Loucy (cell line): ENCODE data around the gene TRA2B.

Experiments used
- H2AFZ ChIP-seq: fragments of 200-600 bp; sonication (generic); 2 replicates; pipeline ENCODE4 v1.6.0; 2016; ENCODE audit warnings: antibody characterized with exemption, mild to moderate bottlenecking, low read length, moderate library complexity
- H3F3A ChIP-seq: fragments of 200-600 bp; 2 replicates; pipeline ENCODE4 v1.6.0; 2016; ENCODE audit warnings: antibody characterized with exemption, low read depth, mild to moderate bottlenecking
- H3K27me3 ChIP-seq: fragments of 200-600 bp; sonication (generic); 2 replicates; pipeline ENCODE4 v1.6.1; 2014; ENCODE audit warnings: low read length, mild to moderate bottlenecking; ENCODE audit not compliant: insufficient read depth, poor library complexity, severe bottlenecking
- H3K36me3 ChIP-seq: fragments of 200-600 bp; sonication (generic); 2 replicates; pipeline ENCODE4 v1.6.1; 2016; ENCODE audit warnings: low read length; ENCODE audit not compliant: insufficient read depth
- H3K4me1 ChIP-seq: fragments of 200-600 bp; sonication (generic); 2 replicates; pipeline ENCODE4 v1.5.1; 2014; ENCODE audit warnings: low read length, mild to moderate bottlenecking; ENCODE audit not compliant: insufficient read depth, poor library complexity, severe bottlenecking
- H3K4me2 ChIP-seq: fragments of 200-600 bp; sonication (generic); 2 replicates; pipeline ENCODE4 v1.6.0; 2014; ENCODE audit warnings: antibody characterized with exemption, low read length, low read depth, mild to moderate bottlenecking; ENCODE audit not compliant: poor library complexity, severe bottlenecking
- H3K4me3 ChIP-seq: fragments of 200-600 bp; sonication (generic); 2 replicates; pipeline ENCODE4 v1.5.1; 2014; ENCODE audit warnings: low read length, mild to moderate bottlenecking, mixed read lengths; ENCODE audit not compliant: poor library complexity, severe bottlenecking
- H3K79me2 ChIP-seq: fragments of 200-600 bp; sonication (generic); 2 replicates; pipeline ENCODE4 v1.6.1; 2014; ENCODE audit warnings: low read length; ENCODE audit not compliant: insufficient read depth
- H3K9ac ChIP-seq: fragments of 200-600 bp; sonication (generic); 2 replicates; pipeline ENCODE4 v1.6.0; 2014; ENCODE audit warnings: mild to moderate bottlenecking, low read depth, low read length, moderate library complexity; ENCODE audit not compliant: poor library complexity, severe bottlenecking
- H3K9me2 ChIP-seq: fragments of 200-600 bp; sonication (generic); replicated peaks from 2 replicates; pipeline ENCODE4 v1.6.1; 2016; ENCODE audit warnings: low read depth, low read length, mixed read lengths
- H3K9me3 ChIP-seq: fragments of 200-600 bp; sonication (generic); 2 replicates; pipeline ENCODE4 v1.6.1; 2014; ENCODE audit warnings: mild to moderate bottlenecking, antibody characterized with exemption, low read length, low read depth; ENCODE audit not compliant: insufficient read depth
- H4K20me1 ChIP-seq: fragments of 200-600 bp; sonication (generic); 2 replicates; pipeline ENCODE4 v1.6.0; 2014; ENCODE audit warnings: antibody characterized with exemption, low read length, mild to moderate bottlenecking; ENCODE audit not compliant: insufficient read depth, poor library complexity, severe bottlenecking
- EZH2phosphoT487 ChIP-seq: fragments of 200-600 bp; IDR thresholded peaks from 2 replicates; pipeline ENCODE4 v1.6.1; 2018; ENCODE audit warnings: antibody characterized with exemption, mild to moderate bottlenecking, moderate library complexity, borderline replicate concordance
- TF ChIP-seq, protein P1 (sequence below): fragments of 200-600 bp; sonication (generic); conservative IDR thresholded peaks from 2 replicates; pipeline ENCODE4 v1.5.1; 2014; ENCODE audit warnings: mild to moderate bottlenecking, antibody characterized with exemption, low read length

Gene TRA2B

DNA sequence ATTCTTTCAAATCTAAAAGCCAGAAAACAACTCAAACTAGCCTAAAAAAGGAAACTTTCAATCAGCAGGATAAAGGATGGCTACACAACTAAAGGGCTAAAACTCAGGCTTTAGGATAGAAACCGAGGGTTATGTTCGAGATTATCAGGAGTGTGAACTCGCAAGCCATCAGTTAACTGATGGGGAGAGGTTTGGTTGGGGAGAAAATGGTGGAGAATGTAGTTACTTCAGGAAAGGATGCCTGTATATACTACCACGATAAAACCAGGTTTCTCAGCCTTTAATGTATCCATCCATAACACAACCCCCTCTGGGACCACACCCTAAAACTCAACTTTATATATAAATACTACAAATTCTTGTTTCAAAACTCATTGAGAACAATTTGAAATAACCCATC, 22.2 kb downstream of the TRA2B start:
- Histone ChIP-seq H3K27me3 (no peaks in the 10 kb centered on the region), H3K79me2 (peaks cover 52% of the 10 kb centered on the region), H3K4me1 (no peaks in the 10 kb centered on the region), H3K9me3 (no peaks in the 10 kb centered on the region), H3K4me2 (no peak overlapping the region), H3K36me3 (peaks cover 78% of the 10 kb centered on the region), H3F3A (peaks cover 55% of the 10 kb centered on the region), H3K9ac (no peak overlapping the region), H3K9me2 (no peaks in the 10 kb centered on the region), H2AFZ (no peak overlapping the region), H3K4me3 (no peak overlapping the region), H4K20me1 (peaks cover 74% of the 10 kb centered on the region)
- no peak for TF ChIP-seq EZH2phosphoT487
- TF ChIP-seq, protein P1, sequence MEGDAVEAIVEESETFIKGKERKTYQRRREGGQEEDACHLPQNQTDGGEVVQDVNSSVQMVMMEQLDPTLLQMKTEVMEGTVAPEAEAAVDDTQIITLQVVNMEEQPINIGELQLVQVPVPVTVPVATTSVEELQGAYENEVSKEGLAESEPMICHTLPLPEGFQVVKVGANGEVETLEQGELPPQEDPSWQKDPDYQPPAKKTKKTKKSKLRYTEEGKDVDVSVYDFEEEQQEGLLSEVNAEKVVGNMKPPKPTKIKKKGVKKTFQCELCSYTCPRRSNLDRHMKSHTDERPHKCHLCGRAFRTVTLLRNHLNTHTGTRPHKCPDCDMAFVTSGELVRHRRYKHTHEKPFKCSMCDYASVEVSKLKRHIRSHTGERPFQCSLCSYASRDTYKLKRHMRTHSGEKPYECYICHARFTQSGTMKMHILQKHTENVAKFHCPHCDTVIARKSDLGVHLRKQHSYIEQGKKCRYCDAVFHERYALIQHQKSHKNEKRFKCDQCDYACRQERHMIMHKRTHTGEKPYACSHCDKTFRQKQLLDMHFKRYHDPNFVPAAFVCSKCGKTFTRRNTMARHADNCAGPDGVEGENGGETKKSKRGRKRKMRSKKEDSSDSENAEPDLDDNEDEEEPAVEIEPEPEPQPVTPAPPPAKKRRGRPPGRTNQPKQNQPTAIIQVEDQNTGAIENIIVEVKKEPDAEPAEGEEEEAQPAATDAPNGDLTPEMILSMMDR: no peak

DNA sequence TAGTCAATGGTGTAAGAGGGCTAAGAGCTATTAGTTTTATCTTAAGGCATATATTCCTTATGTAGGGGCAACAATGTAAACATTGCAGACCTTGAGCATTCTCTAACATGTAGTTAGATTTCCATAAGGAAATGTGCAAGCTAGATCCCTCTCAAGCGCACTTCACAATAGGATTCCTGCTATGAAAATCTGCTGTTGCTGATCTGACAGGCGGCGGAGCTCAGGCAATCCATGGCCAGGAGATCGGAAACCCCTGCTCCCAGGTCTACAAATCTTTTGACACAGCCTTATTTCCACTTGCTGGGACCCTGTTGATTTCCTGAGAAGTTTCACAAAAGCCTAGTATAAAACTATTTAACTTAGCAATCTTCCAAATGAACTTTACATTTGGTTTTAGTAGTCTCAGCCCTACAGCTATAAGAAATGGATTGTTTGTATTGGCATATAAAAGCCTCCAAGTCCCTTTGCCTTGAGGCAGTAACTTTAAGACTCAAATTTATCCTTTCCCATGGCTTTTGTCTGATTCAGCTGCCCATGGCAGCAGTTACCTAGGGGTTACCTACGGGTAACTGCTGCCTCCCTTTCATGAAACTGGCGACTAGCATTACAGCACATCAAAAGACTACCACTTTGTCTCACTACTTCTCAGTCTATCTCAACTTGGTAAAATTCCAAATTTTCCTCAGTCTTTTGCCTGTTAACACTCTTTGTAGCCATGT, 22.7 kb downstream of the TRA2B start:
- no peak for TF ChIP-seq EZH2phosphoT487
- TF ChIP-seq, protein P1: no peak
- Histone ChIP-seq H3K4me2 (no peak overlapping the region), H3K9me3 (no peaks in the 10 kb centered on the region), H3K9ac (no peak overlapping the region), H3F3A (peaks cover 55% of the 10 kb centered on the region), H3K27me3 (no peaks in the 10 kb centered on the region), H4K20me1 (peaks cover 68% of the 10 kb centered on the region), H3K79me2 (peaks cover 46% of the 10 kb centered on the region), H3K4me1 (peaks cover 5% of the 10 kb centered on the region), H3K4me3 (no peak overlapping the region), H3K9me2 (no peaks in the 10 kb centered on the region), H2AFZ (no peak overlapping the region), H3K36me3 (peaks cover 72% of the 10 kb centered on the region)

DNA sequence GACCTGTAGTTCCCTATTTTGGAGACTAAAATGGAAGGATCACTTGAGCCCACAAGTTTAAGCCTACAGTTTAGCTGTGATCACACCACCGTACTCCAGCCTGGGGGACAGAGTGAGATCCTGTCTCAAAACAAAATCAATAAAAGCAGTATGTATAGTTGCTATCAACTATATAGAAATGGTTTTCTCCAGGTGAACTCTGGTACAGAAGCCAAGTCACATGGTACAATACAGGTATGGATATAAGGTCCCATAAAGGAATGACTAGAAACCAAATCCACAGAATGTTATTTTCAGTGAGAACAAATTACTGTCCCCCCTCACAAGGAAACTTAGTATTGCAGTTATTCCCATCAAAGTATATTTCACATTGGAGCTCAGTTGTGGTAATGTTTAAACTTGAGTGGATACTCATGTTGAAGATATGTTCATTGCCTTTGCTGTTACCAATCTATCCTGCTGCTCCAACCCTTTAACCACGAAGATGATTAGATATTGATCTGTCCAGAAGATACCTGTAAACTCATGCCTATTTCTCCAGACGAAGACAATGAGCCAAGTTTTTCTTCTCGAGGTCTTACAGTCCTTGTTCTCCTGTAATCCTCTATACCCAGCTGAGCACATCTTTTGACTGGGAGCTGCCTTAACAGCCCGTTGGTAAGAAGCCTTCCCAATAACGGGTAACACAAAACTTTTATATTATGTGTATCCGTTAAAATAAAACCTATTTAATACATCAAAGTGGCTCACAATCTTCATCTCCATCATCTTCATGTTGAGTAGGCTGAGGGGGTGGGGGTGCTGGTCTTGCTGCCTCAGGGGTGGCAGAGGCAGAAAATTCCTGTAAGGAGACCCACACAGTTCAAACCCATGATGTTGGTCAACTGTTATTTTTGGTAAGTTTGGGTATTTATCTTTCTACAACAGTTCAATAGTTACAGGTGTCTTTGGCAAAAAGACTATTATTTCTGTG, 24.6 kb downstream of the TRA2B start:
- Histone ChIP-seq H4K20me1 (peaks cover 50% of the 10 kb centered on the region), H3K9me2 (no peaks in the 10 kb centered on the region), H3K4me2 (no peak overlapping the region), H3K4me3 (no peak overlapping the region), H2AFZ (no peak overlapping the region), H3K4me1 (peaks cover 6% of the 10 kb centered on the region), H3K79me2 (peaks cover 28% of the 10 kb centered on the region), H3K36me3 (peaks cover 54% of the 10 kb centered on the region), H3K9me3 (no peaks in the 10 kb centered on the region), H3F3A (peaks cover 44% of the 10 kb centered on the region), H3K27me3 (no peaks in the 10 kb centered on the region), H3K9ac (no peak overlapping the region)
- TF ChIP-seq, protein P1: no peak
- no peak for TF ChIP-seq EZH2phosphoT487
